WI38 (cell line): ENCODE measurements around the gene TPTE.
"Not testable (repeated sequence)": the region's sequence is repeated elsewhere in the genome, so short reads cannot be mapped to it uniquely, and the experiment has no call there.

Experiments used
- H3K4me3 ChIP-seq: 2 replicates; pipeline ENCODE4 v1.5.1; 2011; ENCODE audit warnings: low read depth, mild to moderate bottlenecking, control low read depth, low read length
- TF ChIP-seq, protein P1 (sequence below): IDR thresholded peaks from 2 replicates; pipeline ENCODE4 v1.5.1; 2012; ENCODE audit warnings: low read depth, mild to moderate bottlenecking, control low read depth, low read length

Gene TPTE

GRCh38 chr21:10575311-10575667, 53.9 kb downstream of the TPTE start:
- no peak overlapping the region for H3K4me3 ChIP-seq
- TF ChIP-seq, protein P1, sequence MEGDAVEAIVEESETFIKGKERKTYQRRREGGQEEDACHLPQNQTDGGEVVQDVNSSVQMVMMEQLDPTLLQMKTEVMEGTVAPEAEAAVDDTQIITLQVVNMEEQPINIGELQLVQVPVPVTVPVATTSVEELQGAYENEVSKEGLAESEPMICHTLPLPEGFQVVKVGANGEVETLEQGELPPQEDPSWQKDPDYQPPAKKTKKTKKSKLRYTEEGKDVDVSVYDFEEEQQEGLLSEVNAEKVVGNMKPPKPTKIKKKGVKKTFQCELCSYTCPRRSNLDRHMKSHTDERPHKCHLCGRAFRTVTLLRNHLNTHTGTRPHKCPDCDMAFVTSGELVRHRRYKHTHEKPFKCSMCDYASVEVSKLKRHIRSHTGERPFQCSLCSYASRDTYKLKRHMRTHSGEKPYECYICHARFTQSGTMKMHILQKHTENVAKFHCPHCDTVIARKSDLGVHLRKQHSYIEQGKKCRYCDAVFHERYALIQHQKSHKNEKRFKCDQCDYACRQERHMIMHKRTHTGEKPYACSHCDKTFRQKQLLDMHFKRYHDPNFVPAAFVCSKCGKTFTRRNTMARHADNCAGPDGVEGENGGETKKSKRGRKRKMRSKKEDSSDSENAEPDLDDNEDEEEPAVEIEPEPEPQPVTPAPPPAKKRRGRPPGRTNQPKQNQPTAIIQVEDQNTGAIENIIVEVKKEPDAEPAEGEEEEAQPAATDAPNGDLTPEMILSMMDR: no peak

DNA sequence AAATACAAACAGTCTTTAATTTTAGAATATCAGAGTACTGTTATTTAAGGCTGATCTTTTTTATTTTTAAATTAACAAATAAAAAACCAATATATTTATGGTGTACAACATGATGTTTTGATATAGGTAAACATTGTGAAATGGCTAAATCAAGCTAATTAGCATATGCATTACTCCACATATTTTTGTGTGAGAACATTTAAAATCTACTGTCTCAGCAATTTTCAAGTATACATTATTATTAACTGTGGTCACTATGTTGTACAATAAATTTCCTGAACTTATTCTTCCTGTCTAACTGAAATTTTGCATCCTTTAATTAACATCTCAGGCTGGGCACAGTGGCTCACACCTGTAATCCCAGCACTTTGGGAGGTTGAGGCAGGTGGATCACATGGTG, 57.5 kb downstream of the TPTE start:
- H3K4me3 ChIP-seq: not testable (repeated sequence)

DNA sequence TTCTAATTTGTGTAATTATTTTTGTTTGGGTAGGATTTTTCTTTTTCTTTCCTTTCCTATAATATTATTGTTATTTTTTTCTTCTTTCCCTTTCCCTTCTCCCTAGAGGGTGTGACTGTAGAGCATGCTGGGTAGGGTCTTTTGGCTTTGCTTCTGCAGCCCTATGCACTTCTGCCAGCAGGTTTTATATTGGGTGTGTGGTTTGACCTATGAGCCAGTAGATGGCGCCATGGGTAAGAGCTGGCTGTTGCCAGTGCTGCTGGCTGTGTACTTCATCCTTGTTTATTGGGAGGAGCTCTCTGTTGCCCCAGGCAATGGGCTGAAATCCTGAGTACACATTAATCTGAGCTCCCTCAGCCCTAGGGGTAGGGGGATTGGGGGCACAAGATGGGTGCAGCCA, 67.7 kb downstream of the TPTE start:
- H3K4me3 ChIP-seq: not testable (repeated sequence)

GRCh38 chr21:10607074-10607473, 85.7 kb downstream of the TPTE start:
- not testable (repeated sequence) for H3K4me3 ChIP-seq

- not testable (repeated sequence) for H3K4me3 ChIP-seq
Observed at GRCh38 chr21:10614285-10614684, 92.9 kb downstream of the TPTE start.

DNA sequence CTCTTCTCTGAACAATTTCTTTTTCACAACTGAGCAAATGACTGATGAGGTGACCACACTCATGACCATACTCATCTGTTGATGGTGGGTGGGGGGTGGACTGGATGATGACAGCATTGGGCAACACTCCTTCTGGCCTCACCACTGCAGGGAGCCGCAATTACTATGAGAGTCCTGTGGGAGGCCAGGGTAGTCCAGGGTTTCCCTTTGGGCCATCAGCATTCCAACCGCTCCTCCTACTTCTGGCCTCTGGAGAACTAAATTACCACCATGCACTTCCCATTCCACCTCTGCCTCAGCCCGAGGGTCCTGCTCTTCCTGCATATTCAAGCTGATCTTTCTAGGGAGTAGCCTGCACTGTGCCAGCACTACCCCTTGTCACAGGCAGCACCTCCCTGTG, 94.7 kb downstream of the TPTE start:
- not testable (repeated sequence) for H3K4me3 ChIP-seq

DNA sequence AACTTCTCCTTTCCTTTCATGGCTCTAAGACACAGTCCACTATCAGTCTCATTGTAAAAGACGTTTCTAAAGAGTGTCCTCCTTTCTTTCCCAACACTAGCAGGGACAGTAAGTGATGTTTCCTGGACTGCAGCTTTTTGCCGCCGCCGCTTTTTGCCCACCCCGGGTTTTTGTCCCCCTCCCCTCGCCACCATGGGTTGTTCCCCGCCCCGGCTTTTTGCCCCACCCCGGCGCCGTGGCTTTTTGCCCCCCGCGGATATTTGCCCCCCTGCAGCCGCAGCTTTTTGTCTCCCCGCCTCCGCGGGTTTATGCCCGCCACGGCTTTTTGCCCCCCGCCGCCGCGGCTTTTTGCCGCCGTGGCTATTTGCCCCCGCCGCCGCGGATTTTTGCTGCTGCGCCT, 95.2 kb downstream of the TPTE start:
- TF ChIP-seq, protein P1: no peak
- no peak overlapping the region for H3K4me3 ChIP-seq

DNA sequence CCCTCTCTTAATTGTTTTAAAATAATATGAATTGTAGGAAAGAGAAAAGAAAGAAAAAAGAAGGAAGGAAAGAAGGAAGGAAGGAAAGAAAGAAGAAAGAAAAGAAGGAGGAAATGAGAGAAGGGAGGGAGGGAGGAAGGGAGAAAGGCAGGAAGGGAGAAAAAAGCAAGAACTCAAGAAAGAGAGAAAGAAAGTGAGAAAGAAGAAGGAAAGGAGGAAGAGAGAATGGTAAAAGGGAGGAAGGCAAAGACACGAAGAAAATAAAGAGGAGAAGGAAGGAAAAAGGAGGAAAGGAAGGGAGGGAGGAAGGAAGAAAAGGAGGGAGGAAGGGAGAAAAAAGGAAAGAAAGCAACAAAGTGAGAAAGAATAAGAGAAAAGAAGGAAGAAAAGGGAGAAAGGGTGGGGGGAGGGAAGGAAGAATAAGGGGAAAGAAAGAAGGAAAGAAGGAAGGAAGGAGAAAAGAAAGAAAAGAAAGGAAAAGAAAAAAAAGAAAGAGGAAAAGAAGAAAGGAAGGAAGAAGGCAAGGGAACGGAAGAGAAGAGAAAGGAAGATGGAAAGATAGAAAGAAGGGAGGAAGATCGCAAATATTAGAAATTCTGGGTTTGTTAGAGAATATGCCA, 95.9 kb downstream of the TPTE start:
- H3K4me3 ChIP-seq: not testable (repeated sequence)

DNA sequence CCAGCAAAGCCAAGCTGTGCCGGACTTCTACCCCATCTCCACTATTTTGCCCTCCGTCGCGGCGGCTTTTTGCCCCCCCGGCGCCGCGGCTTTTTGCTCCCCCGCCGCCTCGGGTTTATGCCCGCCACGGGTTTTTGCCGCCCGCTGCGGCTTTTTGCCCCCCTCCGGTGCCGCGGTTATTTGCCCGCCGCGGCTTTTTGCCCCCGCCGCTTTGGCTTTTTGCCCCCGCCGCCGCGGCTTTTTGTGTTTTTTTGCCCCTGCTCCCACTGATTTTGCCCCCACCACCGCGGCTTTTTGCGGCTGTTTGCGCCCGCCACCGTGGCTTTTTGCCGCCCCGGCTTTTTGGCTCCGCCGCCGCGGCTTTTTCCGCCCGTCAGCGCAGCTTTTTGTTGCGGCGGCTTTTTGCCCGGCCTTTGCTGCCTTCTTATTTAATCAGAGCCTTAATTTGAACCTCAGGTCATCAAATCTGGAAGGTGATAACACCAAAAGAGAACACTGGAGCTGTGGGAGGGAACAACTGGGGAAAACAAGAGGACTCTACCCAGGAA, 106.0 kb downstream of the TPTE start:
- TF ChIP-seq, protein P1: no peak
- H3K4me3 ChIP-seq: no peak overlapping the region

- not testable (repeated sequence) for H3K4me3 ChIP-seq
Observed at GRCh38 chr21:10629239-10629638, 107.9 kb downstream of the TPTE start.

DNA sequence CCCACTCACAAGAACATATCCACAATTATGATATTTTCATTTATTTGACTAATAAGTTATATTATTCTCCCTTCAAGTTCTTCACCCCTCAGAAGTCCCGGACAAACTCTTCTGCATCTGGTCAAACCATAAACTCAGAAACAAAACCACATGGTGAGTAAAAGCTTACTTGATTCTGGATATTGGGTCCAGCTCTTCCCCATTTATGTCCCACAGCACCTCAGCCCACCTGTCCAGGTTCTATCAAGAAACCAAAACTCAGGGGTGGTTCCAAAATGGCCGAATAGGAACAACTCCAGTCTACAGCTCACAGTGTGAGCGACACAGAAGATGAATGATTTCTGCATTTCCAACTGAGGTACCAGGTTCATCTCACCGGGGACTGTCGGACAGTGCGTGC, 109.4 kb downstream of the TPTE start:
- not testable (repeated sequence) for H3K4me3 ChIP-seq

GRCh38 chr21:10631316-10631715, 109.9 kb downstream of the TPTE start:
- H3K4me3 ChIP-seq: not testable (repeated sequence)

DNA sequence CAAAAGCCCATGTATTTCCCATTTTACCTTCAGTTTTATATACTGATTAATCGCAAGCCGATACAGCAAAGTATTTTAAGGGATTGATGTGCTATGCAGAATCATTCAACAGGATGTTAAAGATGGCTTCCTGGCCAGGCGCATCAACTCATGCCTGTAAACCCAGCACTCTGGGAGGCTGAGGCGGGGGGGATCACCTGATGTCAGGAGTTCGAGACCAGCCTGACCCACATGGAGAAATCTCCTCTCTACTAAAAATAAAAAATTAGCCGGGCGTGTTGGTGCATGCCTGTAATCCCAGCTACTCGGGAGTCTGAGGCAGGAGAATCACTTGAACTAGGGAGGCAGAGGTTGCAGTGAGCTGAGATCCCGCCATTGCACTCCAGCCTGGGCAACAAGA, 116.8 kb downstream of the TPTE start:
- not testable (repeated sequence) for H3K4me3 ChIP-seq
